Activated CD8-positive, alpha-beta T cell treated with anti-CD3 and anti-CD28 coated beads for 36 hours (primary cell): Measurements from ENCODE around the gene SBF2. TPM values are rescaled to one million over a fixed set of nuclear protein-coding genes. Genes with fewer than 3 reads are reported as not detected.
"Not testable (repeated sequence)": the region's sequence is repeated elsewhere in the genome, so short reads cannot be mapped to it uniquely, and the experiment has no call there.

Experiments
- ATAC-seq: fragments of 200-7000 bp; cut with Tn5 transposase; one replicate; pipeline ENCODE4 v1.10.0; 2021; ENCODE audit warnings: mild to moderate bottlenecking, moderate library complexity
- CTCF ChIA-PET: fragments of 350-600 bp; sonication (Branson Sonifier 250); formaldehyde crosslinking; loops from one replicate; lab custom pipeline; 2021; ENCODE audit warnings: antibody characterized with exemption; lab: Charles Lee
- POLR2A ChIA-PET: fragments of 350-600 bp; sonication (Branson Sonifier 250); formaldehyde crosslinking; loops from one replicate; lab custom pipeline; 2021; ENCODE audit warnings: antibody characterized with exemption; lab: Charles Lee
- DNase-seq: peaks from one replicate; pipeline ENCODE4 v3.0.0-alpha.2; 2020
- H3K27ac Mint-ChIP-seq: one replicate; pipeline ENCODE4 v1.8.0; 2021; ENCODE audit warnings: mild to moderate bottlenecking, mixed read lengths
- H3K27me3 Mint-ChIP-seq: one replicate; pipeline ENCODE4 v1.8.0; 2021; ENCODE audit warnings: mixed read lengths
- H3K36me3 Mint-ChIP-seq: one replicate; pipeline ENCODE4 v1.8.0; 2021; ENCODE audit warnings: low read depth, mixed read lengths
- H3K4me1 Mint-ChIP-seq: one replicate; pipeline ENCODE4 v1.8.0; 2021; ENCODE audit warnings: low read depth, mixed read lengths
- H3K4me3 Mint-ChIP-seq: one replicate; pipeline ENCODE4 v1.8.0; 2021; ENCODE audit warnings: mild to moderate bottlenecking, moderate library complexity, mixed read lengths
- H3K9me3 Mint-ChIP-seq: one replicate; pipeline ENCODE4 v1.8.0; 2021; ENCODE audit warnings: mixed read lengths
- intact Hi-C: fragments of 100-400 bp; cut with micrococcal nuclease; formaldehyde crosslinking; loops from one replicate; pipeline ENCODE4 v1.10.0; 2022
- total RNA-seq, 2 experiments: library from RNA; stranded (reverse); gene quantifications; one replicate each; pipeline ENCODE4 v1.2.3, GENCODE V29; 2021
- TF ChIP-seq, protein P1 (sequence below): fragments of 200-600 bp; IDR thresholded peaks from one replicate; pipeline ENCODE4 v1.8.0; 2022; ENCODE audit warnings: antibody characterized with exemption, mild to moderate bottlenecking

SBF2 gene
- total RNA-seq, 2 experiments from 2014 or later = 10.0 to 11.0 TPM

DNA sequence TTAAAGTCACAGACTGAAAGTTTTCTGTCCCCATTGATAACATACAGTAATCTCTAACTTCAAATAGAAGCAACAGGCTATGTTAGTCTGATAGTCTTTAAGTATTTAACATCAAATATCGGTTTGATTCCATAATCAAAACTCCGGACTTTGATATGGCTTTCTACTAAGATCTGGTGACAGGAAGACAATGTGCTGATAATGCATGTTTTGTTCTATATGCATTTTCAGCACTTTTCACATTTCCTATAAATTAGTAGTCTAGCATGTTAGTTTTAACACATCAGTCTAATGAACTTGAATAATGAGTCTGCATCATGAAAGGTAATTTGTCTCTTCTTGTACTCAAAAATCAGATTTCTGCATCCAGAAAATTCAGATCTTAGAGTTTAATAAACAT, 252.7 kb downstream of the SBF2 start:
- no peak overlapping the region for H3K4me3 Mint-ChIP-seq
- CTCF ChIA-PET = no interaction called here
- H3K27ac Mint-ChIP-seq = no peak overlapping the region
- no peaks in the 10 kb centered on the region for H3K27me3 Mint-ChIP-seq
- H3K9me3 Mint-ChIP-seq = peaks cover 14% of the 10 kb centered on the region
- POLR2A ChIA-PET = no interaction called here
- H3K4me1 Mint-ChIP-seq = no peaks in the 10 kb centered on the region
- peaks cover 21% of the 10 kb centered on the region for H3K36me3 Mint-ChIP-seq
- TF ChIP-seq, protein P1, sequence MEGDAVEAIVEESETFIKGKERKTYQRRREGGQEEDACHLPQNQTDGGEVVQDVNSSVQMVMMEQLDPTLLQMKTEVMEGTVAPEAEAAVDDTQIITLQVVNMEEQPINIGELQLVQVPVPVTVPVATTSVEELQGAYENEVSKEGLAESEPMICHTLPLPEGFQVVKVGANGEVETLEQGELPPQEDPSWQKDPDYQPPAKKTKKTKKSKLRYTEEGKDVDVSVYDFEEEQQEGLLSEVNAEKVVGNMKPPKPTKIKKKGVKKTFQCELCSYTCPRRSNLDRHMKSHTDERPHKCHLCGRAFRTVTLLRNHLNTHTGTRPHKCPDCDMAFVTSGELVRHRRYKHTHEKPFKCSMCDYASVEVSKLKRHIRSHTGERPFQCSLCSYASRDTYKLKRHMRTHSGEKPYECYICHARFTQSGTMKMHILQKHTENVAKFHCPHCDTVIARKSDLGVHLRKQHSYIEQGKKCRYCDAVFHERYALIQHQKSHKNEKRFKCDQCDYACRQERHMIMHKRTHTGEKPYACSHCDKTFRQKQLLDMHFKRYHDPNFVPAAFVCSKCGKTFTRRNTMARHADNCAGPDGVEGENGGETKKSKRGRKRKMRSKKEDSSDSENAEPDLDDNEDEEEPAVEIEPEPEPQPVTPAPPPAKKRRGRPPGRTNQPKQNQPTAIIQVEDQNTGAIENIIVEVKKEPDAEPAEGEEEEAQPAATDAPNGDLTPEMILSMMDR = no peak
- DNase-seq = no peak
- intact Hi-C loops = no loop called here
- ATAC-seq = no peak

DNA sequence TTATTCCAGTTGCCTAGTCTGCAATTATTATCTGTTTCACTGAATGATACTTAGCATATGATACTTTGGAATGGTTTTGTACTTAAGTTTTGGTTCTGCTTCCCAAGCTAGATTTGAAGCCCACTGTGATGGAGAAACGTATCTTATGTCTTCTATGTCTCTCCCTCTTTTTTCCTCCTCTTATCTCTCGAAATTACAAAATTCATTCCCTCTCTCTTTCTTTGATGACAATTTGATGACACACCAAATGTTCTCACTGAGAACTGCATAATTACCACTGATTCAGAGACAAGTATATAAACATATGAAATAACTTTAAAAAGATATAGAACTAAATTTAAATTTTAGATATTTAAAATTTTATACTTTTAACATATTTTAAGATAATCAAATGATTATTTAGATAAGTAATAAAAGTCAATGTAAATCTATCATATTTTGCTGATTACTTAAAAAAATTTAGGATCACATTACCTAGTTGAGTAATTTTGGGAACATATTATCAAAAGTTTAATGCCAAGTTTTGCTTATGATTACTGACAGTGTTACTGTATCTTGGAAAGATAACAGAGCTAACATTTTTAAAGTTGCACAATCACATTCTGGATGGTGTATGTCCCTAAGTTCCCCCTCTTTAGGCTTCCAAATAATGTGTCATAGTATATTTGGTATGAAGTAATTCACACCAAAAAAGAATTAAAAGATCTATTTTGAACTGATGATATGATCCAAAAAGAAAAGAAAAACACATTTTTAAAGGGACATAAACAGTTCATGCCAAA, 255.3 kb downstream of the SBF2 start:
- H3K9me3 Mint-ChIP-seq = peaks cover 3% of the 10 kb centered on the region
- ATAC-seq = no peak
- no peak overlapping the region for H3K4me3 Mint-ChIP-seq
- H3K27ac Mint-ChIP-seq = no peak overlapping the region
- H3K27me3 Mint-ChIP-seq = no peaks in the 10 kb centered on the region
- no peak for DNase-seq
- intact Hi-C loops = no loop called here
- POLR2A ChIA-PET = no interaction called here
- H3K4me1 Mint-ChIP-seq = no peaks in the 10 kb centered on the region
- TF ChIP-seq, protein P1 = no peak
- CTCF ChIA-PET = interaction anchor here (1.3 kb wide), 1 partner anchor 38 kb away, joined by 4 read pairs; no protein-coding TSS in a partner anchor
- H3K36me3 Mint-ChIP-seq = peaks cover 23% of the 10 kb centered on the region

DNA sequence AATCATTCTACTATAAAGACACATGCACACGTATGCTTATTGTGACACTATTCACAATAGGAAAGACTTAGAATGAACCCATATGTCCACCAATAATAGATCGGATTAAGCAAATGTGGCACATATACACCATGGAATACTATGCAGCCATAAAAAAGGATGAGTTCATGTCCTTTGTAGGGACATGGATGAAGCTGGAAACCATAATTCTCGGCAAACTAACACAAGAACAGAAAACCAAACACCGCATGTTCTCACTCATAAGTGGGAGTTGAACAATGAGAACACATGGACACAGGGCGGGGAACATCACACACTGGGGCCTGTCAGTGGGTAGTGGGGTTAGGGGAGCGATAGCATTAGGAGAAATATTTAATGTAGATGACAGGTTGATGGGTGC, 258.1 kb downstream of the SBF2 start:
- H3K4me3 Mint-ChIP-seq, H3K27me3 Mint-ChIP-seq, H3K27ac Mint-ChIP-seq, H3K36me3 Mint-ChIP-seq, H3K4me1 Mint-ChIP-seq, H3K9me3 Mint-ChIP-seq, POLR2A ChIA-PET, intact Hi-C loops, ATAC-seq, CTCF ChIA-PET, DNase-seq: not testable (repeated sequence)

DNA sequence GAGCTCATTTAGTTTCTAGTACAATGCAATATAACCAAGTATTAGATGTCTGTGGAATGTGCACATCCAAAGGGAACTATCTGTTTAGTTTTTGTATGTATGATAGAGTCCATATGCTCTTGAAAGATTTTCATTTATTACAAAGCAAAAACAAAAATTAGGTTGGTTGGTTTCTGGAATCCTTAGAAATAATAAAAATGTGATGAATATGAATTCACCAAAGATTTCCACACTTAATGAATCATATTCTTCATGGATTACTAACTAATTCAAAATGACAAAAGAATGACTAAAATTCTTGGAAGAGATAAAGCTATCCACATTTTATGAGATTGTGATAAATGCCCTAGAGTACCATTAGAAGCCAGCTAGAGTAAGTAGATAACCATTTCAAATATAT, 261.1 kb downstream of the SBF2 start:
- no peak overlapping the region for H3K27ac Mint-ChIP-seq
- DNase-seq (no peak), ATAC-seq (no peak)
- H3K9me3 Mint-ChIP-seq = no peaks in the 10 kb centered on the region
- intact Hi-C loops = no loop called here
- no peak overlapping the region for H3K4me3 Mint-ChIP-seq
- CTCF ChIA-PET = no interaction called here
- H3K4me1 Mint-ChIP-seq = no peaks in the 10 kb centered on the region
- TF ChIP-seq, protein P1 = no peak
- no peaks in the 10 kb centered on the region for H3K27me3 Mint-ChIP-seq
- POLR2A ChIA-PET = no interaction called here
- peaks cover 8% of the 10 kb centered on the region for H3K36me3 Mint-ChIP-seq

DNA sequence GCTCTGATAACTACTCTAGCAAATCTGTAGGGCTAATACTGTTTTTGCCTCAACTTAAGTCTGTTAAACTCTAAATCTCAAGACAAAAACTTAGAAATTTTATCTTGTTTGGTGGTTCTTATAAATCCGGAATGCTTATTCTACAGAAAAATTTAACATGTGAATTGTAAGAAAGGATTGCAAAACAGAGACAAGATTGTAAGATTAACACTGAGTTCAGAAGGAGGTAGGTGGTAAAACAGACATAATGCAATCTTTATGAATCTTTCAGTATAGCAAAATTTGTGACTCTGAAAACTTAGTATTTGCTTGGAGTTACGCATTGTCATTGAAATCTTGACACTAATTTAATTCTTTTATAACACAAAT, 263.9 kb downstream of the SBF2 start:
- ATAC-seq = no peak
- ChIA-PET POLR2A (no interaction called here), CTCF (no interaction called here)
- intact Hi-C loops = no loop called here
- H3K4me3 Mint-ChIP-seq = no peak overlapping the region
- H3K4me1 Mint-ChIP-seq = no peaks in the 10 kb centered on the region
- TF ChIP-seq, protein P1 = no peak
- H3K27ac Mint-ChIP-seq = no peak overlapping the region
- H3K9me3 Mint-ChIP-seq = no peaks in the 10 kb centered on the region
- H3K36me3 Mint-ChIP-seq = peaks cover 5% of the 10 kb centered on the region
- H3K27me3 Mint-ChIP-seq = no peaks in the 10 kb centered on the region
- no peak for DNase-seq
